Upper lobe of left lung (tissue), 4 donors: ENCODE data around the gene ULBP2.

ENCODE experiments used
- CTCF ChIP-seq, 6 experiments: fragments of 450-650 bp in 4 of 6; fragments of 200-600 bp in 2 of 6; sonication (generic) in 2 of 6; IDR thresholded peaks; one replicate each; pipeline ENCODE4 v1.5.1; 2016 to 2019; ENCODE audit warnings: antibody characterized with exemption in 6 of 6
- POLR2A ChIP-seq, 4 donors: fragments of 450-650 bp; IDR thresholded peaks; one replicate each; pipeline ENCODE4 v1.5.1; 2016 to 2017; ENCODE audit warnings: antibody characterized with exemption in 4 of 4, mild to moderate bottlenecking in 2 of 4

- no peak for TF ChIP-seq CTCF (IDR thresholded peaks at IDR 0.05)
- TF ChIP-seq POLR2A (IDR thresholded peaks at IDR 0.05) = no peak
These were observed 53.5 kb downstream of the ULBP2 start for GRCh38 chr6:149995235-149995750.
